Activated naive CD8-positive, alpha-beta T cell treated with anti-CD3 and anti-CD28 coated beads, Interleukin-2, amount 50 U/mL, for 24 hours (primary cell): Measurements from ENCODE around the gene WWOX.

Source experiments
- ATAC-seq: fragments of 150-1000 bp; cut with Tn5 transposase; one replicate; pipeline ENCODE4 v1.10.0; 2021
- DNase-seq: peaks from one replicate; pipeline ENCODE4 v3.0.0; 2021
- H3K27ac Mint-ChIP-seq: one replicate; pipeline ENCODE4 v1.8.0; 2021; ENCODE audit warnings: mild to moderate bottlenecking, mixed read lengths
- H3K27me3 Mint-ChIP-seq: one replicate; pipeline ENCODE4 v1.8.0; 2021; ENCODE audit warnings: mixed read lengths
- H3K36me3 Mint-ChIP-seq: one replicate; pipeline ENCODE4 v1.8.0; 2021; ENCODE audit warnings: low read depth, mixed read lengths
- H3K4me1 Mint-ChIP-seq: one replicate; pipeline ENCODE4 v1.8.0; 2021; ENCODE audit warnings: mixed read lengths
- H3K4me3 Mint-ChIP-seq: one replicate; pipeline ENCODE4 v1.8.0; 2021; ENCODE audit warnings: mild to moderate bottlenecking, moderate library complexity, mixed read lengths
- H3K9me3 Mint-ChIP-seq: one replicate; pipeline ENCODE4 v1.8.0; 2021; ENCODE audit warnings: mixed read lengths

Gene WWOX

DNA sequence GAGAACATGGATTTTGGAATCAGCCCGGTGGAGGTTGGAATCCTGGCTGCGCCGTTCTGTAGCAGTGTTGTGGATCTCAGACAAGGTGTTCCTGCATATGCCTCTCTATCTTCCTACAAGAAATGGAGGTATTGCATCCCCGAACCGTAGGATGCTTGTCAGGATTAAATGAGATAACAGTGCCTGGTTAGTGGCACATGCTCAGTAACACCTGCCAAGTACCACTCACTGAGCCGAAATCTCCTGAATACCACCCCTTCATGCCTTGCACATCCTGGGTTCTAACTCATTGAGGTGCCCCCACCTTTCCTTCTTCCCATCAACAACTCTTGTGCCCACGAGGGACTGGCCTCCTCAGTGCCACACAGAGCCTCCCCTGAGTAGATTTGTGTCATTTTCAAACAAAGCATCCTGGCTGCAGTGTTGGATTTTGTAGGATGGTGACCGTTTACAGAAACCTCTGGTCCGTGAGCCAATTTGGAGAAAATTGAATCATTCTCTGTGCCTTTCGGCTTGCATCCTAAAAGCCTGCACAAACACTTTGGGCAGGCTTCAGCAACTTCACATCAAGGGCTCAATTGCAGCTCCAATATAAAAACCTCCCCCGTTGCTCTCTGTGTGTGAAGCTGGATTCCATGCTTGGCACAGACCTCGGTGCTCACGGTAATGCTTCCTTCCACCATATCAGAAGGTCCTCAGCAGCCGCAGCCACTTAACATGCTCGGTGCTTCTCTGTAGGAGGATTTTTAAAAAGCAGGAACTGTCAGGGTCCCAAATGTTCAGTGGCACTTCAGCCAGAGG lies 84.2 kb downstream of the WWOX start:
- Mint-ChIP-seq H3K36me3 (peaks cover 8% of the 10 kb centered on the region), H3K4me3 (no peak overlapping the region), H3K27me3 (no peaks in the 10 kb centered on the region), H3K27ac (no peak overlapping the region), H3K9me3 (no peaks in the 10 kb centered on the region), H3K4me1 (no peaks in the 10 kb centered on the region)
- DNase-seq, result no peak
- no peak for ATAC-seq

DNA sequence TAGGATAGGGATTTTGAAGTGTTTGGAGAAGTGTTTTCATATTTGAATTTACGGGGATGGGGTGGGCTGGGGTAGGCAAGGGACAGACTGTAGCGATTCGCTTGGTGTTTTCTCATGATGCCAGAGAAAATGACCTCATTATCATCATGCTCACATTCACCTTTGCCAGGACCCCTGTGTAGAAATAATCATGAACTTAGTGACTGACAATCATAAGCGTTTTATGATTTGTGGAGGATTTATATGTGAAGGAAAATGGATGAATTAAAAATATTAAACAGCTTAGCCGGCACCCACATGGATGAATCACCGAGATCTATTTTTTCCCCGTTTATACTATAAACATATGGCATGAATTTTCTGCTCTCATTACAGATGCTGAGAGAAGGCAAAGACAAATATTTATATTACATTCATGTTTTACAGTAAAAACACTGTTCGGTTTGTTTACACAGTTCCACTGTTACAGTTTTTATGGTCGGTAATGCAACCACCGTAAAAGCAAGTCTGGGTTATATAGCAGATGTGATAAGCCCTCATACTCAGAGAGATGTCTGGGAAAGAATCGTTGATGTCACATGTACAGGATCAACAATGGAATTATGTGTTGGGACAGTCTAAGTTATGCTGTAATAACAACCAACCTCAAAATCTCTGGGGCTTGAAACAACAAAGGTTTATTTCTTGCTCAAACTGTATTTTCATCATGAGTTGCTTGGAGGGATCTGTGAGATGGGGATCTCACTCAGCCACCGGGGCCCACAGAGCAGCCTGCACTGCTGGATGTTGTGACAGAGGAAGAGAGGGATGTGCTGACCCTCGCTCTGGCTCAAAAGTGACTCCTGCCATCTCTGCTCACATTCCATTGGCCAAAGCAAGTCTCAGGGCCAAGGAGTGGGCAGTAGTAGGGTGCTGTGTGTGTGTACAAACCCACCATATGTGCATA lies 85.1 kb downstream of the WWOX start:
- ATAC-seq, result no peak
- H3K9me3 Mint-ChIP-seq, result no peaks in the 10 kb centered on the region
- no peaks in the 10 kb centered on the region for H3K27me3 Mint-ChIP-seq
- peaks cover 9% of the 10 kb centered on the region for H3K36me3 Mint-ChIP-seq
- no peak overlapping the region for H3K4me3 Mint-ChIP-seq
- H3K4me1 Mint-ChIP-seq, result no peaks in the 10 kb centered on the region
- no peak overlapping the region for H3K27ac Mint-ChIP-seq
- DNase-seq, result no peak

DNA sequence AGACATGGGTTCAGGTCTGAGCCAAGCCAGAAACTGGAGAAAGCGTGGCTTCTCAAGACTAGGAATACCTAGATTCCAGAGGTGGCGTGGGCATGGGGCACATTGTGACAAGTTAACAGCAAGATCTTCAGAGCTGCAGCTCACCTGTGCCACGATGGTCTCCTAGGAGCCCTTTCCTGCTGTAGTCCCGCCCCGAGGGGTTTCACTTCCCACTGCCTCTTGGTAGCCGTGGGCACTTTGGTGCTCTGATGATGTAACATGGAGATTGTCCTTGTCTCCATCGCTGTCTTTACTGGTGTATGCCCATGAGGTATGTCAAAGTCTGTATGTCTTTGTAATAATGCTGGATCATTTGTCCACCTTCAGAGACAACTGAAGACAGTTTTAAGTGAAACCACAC lies 89.7 kb downstream of the WWOX start:
- Mint-ChIP-seq H3K27ac (no peak overlapping the region), H3K4me1 (peaks cover 3% of the 10 kb centered on the region), H3K9me3 (peaks cover 9% of the 10 kb centered on the region), H3K4me3 (no peak overlapping the region), H3K27me3 (no peaks in the 10 kb centered on the region), H3K36me3 (peaks cover 4% of the 10 kb centered on the region)
- no peak for ATAC-seq
- DNase-seq, result no peak

DNA sequence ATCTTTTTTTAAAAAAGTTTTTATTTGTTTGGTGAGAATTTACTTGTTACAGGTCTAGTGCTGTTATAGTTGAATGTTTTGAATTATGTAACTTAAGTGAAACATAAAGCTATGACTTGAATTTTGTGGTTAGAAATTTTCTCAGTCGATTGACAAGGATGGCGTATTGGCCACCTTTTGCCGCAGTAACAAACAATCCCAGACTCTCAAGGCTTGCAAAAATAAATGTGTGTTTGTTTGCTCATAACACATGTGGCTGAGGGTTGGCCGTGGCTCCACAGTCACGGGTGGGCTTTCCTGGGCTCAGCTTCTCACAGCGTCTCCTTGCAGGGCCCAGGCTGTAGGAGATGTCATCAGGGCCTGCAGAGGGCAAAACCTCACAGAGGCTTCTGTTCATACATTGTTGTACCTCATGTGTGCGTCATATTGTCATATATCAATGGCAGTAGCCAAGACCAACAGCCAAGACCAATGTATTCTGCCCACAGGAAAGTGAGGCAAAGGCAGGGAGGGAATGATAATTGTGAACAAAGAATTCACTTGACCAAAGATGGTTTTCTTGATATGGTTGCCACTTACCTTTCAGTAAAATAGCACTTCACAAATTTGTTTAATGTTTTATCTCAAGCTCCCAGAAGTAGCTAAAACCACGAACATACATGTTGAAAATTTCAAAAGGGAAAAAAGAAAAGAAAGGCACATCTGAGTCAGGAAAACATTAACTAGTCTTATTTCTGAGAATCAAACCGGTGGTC lies 93.5 kb downstream of the WWOX start:
- Mint-ChIP-seq H3K27ac (no peak overlapping the region), H3K27me3 (no peaks in the 10 kb centered on the region), H3K9me3 (peaks cover 9% of the 10 kb centered on the region), H3K36me3 (peaks cover 2% of the 10 kb centered on the region), H3K4me1 (peaks cover 3% of the 10 kb centered on the region), H3K4me3 (no peak overlapping the region)
- no peak for DNase-seq
- ATAC-seq, result no peak

DNA sequence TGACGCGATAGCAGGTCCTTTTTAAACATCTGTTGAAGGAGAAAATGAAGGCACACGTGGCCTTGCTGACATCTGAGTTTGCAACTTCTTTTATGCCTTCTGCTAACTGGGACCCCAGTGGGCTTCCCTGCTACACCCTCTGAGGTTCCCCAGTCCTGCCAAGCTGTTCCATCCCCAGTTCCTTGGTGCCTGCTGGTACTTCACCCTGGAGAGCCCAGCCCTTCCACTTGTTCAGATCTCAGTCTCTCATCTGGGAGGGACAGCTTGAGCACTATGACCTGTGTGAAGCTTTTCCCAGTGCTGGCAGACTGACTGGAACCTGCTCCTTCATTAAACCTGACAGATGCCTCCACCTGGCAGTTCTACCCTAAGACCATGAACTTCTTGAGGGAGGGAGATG lies 95.5 kb downstream of the WWOX start:
- H3K9me3 Mint-ChIP-seq, result peaks cover 9% of the 10 kb centered on the region
- H3K4me1 Mint-ChIP-seq, result peaks cover 3% of the 10 kb centered on the region
- H3K27me3 Mint-ChIP-seq, result no peaks in the 10 kb centered on the region
- no peak for DNase-seq
- no peak for ATAC-seq
- no peak overlapping the region for H3K4me3 Mint-ChIP-seq
- H3K36me3 Mint-ChIP-seq, result no peaks in the 10 kb centered on the region
- no peak overlapping the region for H3K27ac Mint-ChIP-seq

DNA sequence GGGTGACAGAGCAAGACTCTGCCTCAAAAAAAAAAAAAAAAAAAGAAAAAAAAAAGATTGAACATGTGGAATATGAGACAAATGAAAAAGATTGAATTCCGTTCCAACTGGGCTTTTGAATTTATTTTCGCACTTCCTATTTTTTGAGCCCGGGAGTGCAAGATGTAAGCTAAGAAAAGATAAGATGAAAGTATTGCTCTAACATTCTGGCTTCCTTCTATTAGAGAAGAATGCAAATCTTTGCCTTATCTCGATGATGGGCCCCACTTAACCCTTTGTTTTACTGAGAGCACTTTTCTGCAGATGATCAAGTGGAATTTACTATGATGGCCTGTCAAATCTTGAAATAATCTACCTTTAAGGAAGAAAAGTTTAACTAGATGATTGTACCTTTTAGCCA lies 96.3 kb downstream of the WWOX start:
- no peak for DNase-seq
- ATAC-seq, result no peak
- Mint-ChIP-seq H3K4me1 (peaks cover 3% of the 10 kb centered on the region), H3K4me3 (no peak overlapping the region), H3K27ac (no peak overlapping the region), H3K36me3 (no peaks in the 10 kb centered on the region), H3K27me3 (no peaks in the 10 kb centered on the region), H3K9me3 (peaks cover 9% of the 10 kb centered on the region)

DNA sequence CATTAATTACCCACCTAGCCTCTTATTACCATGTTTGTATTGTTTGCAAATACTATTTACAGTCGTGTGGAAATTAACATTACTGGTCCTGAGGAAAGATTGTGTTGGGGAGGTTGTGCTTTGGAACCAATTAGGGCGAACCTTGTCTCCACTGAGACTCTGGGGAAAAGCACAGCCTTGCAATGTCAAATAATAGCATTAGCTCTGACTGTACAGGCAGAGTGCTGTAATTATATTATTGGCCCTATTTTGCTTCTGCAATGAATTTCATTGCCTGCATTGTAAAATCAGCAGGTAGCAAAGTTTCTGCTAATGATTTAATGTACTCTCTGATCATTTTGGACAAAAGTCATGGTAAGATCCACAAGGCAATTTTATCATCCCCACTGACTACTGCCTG lies 97.0 kb downstream of the WWOX start:
- ATAC-seq (no peak), DNase-seq (no peak)
- Mint-ChIP-seq H3K36me3 (no peaks in the 10 kb centered on the region), H3K27ac (no peak overlapping the region), H3K27me3 (no peaks in the 10 kb centered on the region), H3K4me1 (peaks cover 3% of the 10 kb centered on the region), H3K9me3 (peaks cover 7% of the 10 kb centered on the region), H3K4me3 (no peak overlapping the region)

DNA sequence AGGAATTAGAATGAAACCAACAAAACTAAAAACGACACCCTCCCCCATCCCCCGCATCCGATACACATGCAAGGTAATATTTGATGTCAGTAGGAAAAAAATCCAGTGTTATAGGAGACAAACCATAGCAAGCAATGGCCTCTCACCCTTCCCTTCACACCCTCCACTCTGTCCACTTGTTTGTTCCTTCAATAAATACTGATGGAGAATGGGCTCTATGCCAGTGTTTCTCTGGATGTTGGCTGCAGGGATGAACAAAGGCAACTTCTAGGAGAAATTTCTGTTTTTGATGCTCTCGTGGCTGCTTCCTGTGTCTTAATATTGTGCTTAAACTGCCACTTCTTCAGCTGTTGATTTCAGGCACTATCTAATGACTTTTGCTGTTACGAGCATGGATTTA lies 98.8 kb downstream of the WWOX start:
- DNase-seq (no peak), ATAC-seq (no peak)
- Mint-ChIP-seq H3K4me3 (no peak overlapping the region), H3K36me3 (peaks cover 2% of the 10 kb centered on the region), H3K9me3 (peaks cover 4% of the 10 kb centered on the region), H3K27me3 (no peaks in the 10 kb centered on the region), H3K4me1 (no peaks in the 10 kb centered on the region), H3K27ac (no peak overlapping the region)

DNA sequence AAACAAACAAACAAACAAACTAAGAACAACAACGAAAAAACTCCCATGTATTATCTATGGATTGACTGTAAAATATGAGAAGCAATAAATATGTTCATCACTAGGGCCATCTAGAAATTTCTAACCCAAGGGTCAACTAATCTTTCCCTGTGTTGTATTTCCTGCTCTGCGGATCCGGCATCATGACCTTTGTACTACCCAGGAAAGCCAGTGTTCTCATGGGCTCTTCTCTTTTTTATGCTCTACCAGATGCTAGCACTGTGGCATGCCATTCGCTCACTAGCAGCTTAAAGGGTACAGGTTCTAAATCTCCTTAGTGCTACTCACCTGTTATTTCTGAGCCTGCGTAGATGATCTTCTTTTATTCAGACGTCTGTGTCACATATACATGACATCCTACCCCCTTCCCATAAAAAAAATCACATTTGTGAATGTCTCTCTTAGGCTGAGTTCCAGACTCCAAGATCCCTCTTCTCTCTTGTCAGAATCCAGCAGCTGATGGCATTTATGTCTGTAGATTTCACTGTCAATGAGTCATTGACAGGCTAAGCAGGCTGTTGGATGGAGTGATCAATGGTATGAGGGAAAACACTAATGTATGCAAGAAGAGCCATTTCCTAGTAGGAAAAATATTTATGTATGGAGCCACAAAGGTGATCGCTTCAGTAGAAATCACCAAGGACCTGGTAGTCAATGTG lies 100.0 kb downstream of the WWOX start:
- H3K4me3 Mint-ChIP-seq, result no peak overlapping the region
- ATAC-seq (no peak), DNase-seq (no peak)
- peaks cover 5% of the 10 kb centered on the region for H3K36me3 Mint-ChIP-seq
- no peaks in the 10 kb centered on the region for H3K4me1 Mint-ChIP-seq
- no peak overlapping the region for H3K27ac Mint-ChIP-seq
- H3K9me3 Mint-ChIP-seq, result no peaks in the 10 kb centered on the region
- no peaks in the 10 kb centered on the region for H3K27me3 Mint-ChIP-seq

DNA sequence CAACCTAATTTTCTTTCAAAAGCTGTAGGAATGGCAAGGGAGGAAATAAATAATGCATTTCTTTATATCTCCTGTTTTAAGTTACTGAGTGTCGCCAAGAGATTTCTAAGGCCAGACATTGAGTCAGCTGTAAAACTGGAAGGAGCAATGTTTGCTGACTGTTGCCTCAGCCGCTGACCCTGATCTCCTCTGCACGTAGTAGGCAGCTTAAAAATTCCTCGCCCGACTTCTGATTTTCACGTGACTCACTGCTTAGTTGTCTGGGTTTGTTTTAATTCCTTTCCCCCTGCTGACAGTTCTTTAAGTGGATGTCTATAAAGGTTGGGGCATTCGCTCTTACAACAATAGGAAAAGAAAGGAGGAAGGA lies 100.6 kb downstream of the WWOX start:
- Mint-ChIP-seq H3K27ac (no peak overlapping the region), H3K9me3 (no peaks in the 10 kb centered on the region), H3K36me3 (peaks cover 5% of the 10 kb centered on the region), H3K4me3 (no peak overlapping the region), H3K4me1 (no peaks in the 10 kb centered on the region), H3K27me3 (no peaks in the 10 kb centered on the region)
- DNase-seq (no peak), ATAC-seq (no peak)

DNA sequence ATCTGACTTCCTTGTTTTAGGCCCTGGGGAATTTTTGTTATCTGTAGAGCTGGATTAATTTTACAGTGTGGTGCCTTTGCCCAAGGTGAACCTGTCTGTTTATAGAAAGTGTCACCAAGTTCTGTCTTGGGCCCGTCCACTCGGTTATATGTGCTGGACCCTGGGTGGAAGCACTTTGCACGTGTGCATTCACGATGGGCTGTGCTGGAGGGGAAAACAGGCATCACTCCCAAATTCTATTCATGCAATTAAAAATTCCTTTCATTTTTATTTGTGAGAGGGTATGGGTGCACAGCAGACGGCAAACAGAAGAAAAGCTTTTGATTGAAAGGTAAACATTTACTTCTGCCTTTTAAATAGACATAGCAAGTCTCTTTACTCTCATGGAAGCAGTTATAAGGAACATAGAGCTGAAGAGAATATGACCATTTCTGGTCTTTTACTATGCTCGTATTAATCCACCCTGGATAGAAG lies 101.2 kb downstream of the WWOX start:
- H3K27ac Mint-ChIP-seq, result no peak overlapping the region
- no peak for DNase-seq
- H3K4me1 Mint-ChIP-seq, result no peaks in the 10 kb centered on the region
- ATAC-seq, result no peak
- no peaks in the 10 kb centered on the region for H3K27me3 Mint-ChIP-seq
- H3K9me3 Mint-ChIP-seq, result no peaks in the 10 kb centered on the region
- no peak overlapping the region for H3K4me3 Mint-ChIP-seq
- H3K36me3 Mint-ChIP-seq, result peaks cover 5% of the 10 kb centered on the region

DNA sequence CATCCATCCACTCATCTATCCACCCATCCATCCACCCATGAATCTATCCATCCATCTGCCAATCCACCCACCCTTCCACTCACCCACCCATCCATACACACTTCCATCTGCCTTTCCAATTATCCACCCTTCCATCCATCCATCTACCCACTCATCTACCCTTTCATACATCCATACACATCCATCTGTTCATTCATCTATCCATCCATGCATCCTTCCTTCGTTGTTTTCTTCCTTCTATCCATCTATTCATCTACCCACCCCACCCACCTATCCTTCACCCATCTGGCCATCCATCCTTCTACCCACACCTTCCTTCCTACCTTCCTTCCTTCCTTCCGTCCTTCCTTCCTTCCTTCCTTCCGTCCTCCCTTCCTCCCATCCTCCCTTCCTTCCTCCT lies 106.1 kb downstream of the WWOX start:
- Mint-ChIP-seq H3K27me3 (no peaks in the 10 kb centered on the region), H3K4me3 (no peak overlapping the region), H3K27ac (no peak overlapping the region), H3K4me1 (no peaks in the 10 kb centered on the region), H3K36me3 (peaks cover 5% of the 10 kb centered on the region), H3K9me3 (no peaks in the 10 kb centered on the region)
- DNase-seq (no peak), ATAC-seq (no peak)

DNA sequence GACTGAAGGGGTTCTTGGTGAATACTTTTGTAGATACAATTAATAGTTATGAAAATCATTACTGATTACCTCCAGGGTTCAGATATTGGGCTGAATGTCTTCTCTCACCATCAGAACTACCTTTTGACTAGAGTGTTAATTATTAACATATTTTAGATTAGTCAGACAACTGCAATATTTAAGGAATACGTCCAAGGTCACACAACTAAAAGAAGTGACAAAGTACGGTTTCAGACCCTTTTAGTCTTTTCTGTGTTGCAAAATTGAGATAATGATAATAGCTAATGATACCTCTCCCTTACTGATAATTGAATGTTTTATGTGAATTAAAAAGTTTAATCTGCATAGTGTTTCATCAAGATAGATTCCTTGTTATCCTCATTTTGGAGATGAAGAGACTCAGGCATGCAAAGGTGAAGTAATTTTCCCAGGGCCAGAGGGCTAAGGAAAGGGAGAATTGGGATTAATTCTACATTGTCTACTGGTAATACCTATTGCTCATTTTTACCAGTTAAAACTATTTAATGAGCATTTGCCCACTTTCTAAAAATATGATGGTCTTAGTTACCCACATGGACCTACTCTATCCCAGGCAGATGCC lies 107.3 kb downstream of the WWOX start:
- Mint-ChIP-seq H3K9me3 (no peaks in the 10 kb centered on the region), H3K4me3 (no peak overlapping the region), H3K27ac (no peak overlapping the region)

More for the DNA sequence above, 107.3 kb downstream of the WWOX start:
- Mint-ChIP-seq H3K4me1 (no peaks in the 10 kb centered on the region), H3K36me3 (peaks cover 5% of the 10 kb centered on the region), H3K27me3 (no peaks in the 10 kb centered on the region)
- no peak for DNase-seq
- no peak for ATAC-seq
